ENCODE data around the gene CANT1.
"Not testable (repeated sequence)": the region's sequence is repeated elsewhere in the genome, so short reads cannot be mapped to it uniquely, and the experiment has no call there.

Gene CANT1

DNA sequence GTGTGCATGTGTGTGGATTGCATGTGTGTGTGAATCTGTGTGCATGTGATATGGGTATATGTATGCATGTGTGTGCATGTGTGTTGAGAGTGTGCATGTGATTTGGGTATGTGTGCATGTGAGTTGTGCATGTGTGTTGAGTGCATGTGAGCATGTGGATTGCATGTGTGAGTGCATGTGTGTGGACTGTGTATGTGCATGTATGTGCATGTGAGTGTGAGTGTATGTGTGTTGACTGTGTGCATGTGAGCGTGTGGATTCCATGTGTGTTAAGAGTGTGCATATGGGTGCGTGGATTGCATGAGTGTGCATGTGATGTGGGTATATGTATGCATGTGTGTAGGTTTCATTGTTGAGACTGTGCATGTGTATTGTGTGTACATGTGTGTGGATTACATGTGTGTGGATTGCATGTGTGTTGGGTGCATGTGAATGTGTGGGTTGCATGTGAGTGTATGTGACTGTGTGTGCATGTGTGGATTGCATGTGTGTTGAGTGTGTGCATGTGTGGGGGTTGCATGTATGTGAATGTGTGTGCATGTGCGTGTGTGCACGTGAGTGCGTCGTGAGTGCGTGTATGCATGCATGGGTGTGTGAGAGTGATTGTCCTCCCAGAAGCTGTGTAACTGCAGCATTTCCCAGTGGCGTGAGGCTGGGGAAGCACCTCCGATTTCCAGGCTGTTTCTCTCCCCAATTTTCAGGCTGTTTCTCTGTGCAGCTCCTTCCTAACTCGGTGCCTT is 33.8 kb upstream of the CANT1 start:
- DNase-seq, result no peak

DNA sequence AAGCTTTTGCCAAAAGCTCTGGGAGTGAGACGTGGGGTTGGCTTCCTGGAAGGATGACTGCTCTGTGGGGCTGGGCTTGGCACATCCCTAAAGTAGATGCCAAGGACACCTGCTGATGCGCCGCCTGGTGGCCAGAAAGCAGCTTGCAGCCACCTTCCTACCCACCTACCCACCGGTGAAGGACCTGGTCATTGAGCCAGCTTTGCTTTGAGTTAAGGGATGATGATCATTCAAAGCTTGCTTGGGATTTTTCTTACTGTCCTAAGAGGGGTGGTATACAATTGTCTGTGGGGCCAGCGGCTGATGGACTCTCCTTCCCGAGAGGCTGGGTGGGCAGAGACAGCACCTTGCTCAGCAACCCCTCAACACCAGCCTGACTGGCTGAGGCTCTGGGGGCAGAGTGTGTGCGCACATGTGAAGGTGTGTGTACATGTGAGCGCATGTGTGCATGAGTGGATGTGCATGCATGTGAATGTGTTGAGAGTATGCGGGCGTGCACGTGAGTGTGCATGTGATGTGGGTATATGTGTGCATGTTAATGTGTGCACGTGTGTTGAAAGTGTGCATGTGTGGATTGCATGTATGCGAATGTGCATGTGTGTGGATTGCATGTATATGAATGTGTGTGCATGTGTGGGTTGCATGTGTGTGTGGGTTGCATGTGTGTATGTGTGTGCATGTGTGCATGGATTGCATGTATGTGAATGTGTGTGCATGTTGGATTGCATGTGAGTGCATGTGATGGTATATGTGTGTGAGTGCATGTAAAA is 33.0 kb upstream of the CANT1 start:
- no peak for DNase-seq

DNA sequence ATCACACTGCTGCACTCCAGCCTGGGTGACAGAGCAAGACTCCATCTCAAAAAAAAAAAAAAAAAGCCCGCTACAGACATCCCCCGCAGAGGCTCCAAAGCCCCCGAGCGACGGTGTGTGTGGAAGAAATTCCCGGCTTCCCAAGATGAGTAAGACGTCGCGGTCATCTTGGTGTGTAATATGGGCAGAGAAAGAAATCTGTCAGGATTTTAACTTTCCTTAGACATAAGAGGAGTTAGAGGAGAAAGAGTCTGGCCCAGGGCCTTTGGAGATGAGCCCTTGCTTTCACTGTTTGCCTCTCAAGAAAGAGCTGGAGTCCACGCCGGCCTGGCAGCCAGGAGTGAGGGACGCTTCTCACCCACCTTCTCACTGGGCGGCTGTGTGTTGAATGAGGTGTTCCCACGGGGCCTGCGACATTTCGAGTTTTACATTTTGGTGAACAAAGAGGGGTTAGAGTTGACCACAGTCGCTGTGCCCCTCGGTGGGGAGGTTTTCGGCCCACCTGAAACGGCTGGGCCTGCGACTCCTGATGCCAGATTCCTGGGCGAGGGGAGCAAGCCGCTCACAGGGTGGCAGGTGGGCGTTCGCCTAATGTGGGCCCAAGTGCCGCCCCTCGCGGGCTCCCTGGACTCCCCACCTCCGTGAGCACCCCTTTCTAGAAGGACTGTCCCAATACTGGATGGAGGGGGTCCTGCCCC is 32.3 kb upstream of the CANT1 start:
- no peak for DNase-seq

DNA sequence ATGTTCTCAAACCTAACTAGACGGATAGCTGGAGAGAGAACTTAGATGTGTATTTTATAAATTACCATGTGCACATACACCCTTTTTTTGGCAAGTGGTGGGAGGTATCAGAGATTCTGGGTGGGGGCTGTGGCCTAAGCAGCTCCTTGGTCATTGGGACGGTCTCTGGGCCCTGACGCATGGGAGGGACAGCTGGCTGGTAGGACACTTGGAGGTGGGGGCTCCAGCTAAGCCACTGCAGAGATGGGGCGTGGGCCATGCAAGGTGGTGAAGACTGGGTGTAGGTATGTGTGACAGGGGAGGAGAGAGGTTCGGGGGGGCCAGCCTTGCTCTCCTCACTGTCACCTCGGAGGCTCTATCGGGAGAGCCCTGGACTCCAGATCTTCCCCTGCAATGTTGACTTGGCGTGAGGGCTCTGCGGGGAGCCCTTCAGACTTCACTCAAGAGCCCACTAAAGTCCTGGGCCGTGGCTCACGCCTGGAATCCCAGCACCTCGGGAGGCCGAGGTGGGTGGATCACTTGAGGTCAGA is 31.5 kb upstream of the CANT1 start:
- no peak for DNase-seq

DNA sequence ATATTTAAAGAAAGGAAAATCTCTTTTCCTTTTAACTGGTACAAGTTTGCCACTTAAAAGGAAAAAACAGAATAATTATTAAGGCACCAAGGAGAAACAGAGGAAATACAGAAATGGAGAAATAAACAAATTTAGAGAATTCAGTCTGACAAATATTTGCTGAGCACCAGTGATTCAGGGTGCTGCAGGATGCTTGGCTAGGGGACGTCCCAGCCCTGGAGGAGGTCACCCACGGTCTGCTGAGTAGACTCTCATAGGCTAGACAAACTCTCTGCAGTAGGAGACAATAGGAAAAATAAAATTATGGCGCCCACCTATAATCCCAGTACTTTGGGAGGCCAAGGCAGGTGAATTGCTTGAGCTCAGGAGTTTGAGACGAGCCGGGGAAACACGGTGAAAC is 30.3 kb upstream of the CANT1 start:
- no peak for DNase-seq

DNA sequence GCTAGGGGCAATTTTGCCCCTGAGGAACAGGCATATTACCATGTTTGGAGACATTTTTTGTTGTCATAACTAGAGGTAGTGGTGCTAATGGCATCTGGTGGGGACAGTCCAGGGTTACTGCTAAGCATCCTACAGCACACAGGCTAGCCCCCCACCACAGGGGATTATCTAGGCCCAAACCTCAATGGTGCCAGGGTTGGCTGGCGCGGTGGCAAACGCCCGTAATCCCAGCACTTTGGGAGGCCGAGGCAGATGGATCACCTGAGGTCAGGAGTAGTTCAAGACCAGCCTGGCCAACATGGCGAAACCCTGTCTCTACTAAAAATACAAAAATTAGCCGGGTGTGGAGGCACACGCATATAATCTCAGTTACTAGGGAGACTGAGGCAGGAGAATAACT is 29.6 kb upstream of the CANT1 start:
- no peak for DNase-seq

DNA sequence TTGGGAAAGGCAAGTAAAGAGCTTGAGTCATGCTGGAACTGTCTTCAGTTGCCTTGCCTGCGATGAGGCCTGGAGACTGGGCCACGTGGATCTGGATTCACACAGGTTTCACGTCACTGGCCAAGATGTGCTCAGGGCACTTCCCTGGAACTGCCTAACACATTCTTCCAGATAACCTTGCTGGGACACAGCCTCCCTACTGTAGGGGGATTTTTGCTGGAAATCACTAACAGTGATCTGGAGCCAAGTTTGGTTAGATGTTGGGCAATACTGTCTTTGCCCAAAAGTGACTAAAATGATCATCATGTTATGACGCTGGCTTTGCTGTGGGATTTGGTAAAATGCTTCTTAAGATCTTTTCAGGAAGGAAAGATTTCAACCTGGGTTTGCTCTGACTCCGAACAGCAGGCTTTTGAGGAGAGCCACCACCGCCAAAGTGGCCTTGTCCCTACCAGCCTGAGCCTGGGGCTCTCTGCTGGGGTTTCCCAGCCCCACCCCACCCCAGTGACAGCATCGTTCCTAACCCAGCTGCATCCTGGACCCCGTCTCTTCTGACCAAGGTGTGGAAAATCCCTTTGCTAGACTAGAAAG is 29.1 kb upstream of the CANT1 start:
- DNase-seq, result no peak

DNA sequence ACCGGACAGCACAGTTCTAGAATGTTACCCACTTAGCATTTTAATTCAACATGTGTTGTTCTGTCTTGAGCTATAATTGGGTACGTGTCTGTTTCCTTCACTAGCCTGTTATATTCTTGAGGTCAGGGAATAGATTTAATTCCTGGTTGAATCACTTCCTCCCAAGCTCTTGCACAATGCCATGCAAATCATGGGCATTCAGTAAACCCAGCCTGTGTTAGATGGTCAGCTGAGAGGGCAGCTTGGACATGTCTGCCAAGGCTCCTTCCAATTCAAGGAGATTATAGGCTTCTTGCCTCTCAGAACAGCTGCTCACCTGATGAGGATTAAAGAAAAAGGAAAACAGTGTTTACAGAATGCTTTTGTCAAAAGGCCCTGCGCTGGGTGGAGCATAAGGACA is 27.0 kb upstream of the CANT1 start:
- no peak for DNase-seq

DNA sequence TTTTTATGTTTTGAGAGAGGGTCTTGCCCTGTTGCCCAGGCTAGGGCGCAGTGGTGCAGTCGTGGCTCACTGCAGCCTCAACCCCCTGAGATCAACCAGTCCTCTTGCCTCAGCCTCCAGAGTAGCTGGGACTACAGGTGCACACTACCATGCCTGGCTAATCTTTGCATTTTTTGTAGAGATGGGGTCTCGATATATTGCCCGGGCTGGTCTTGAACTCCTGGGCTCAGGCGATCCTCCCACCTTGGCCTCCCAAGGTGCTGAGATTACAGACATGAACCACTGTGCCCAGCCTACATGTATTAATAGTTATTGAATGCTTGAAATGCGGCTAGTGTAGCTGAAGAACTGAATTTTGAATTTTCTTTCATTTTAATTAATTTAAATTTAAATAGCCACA is 26.6 kb upstream of the CANT1 start:
- DNase-seq, result no peak

DNA sequence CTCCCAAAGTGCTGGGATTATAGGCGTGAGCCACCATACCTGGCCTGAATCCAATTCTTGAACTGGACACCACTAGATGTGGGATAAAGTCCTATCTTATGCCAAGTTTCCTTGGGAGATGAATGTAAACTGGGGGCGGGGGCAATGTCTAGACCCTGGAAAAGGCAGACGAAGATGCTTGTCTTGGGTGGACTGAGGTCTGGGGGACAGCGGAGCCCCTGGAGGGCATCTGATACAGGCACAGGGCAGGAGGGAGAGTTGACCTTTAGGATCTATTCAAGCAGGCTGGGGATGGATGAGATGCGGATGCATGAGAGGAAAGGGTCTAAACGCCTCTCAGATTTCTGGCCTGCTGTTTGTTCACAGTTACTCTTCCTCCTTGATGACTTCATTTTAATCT is 26.1 kb upstream of the CANT1 start:
- DNase-seq, result no peak

DNA sequence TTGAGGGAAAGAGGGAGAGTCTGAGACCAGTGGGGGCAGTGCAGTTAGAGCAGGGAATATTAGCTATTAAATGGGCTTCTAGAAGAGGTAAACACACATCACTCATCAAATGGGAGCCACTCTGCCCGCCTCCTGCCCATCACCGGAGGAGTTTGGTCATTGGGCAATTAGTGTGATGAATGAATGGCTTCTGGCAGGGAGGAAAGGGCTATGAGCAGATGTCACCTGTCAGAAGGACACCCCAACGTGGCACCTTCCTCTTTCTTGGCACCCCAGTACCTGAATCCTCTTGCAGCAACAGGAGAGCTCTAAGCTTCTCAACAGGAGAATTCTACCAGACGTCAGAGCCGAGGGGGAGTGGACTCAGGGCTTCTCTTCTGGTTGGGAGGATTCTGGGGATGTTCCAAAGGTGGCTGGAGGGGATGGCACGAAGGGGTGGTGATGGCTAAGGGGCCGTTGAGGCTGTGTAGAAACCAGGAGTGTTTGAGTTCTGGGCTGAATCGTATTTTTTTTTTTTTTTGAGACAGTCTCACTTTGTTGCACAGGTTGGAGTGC is 25.4 kb upstream of the CANT1 start:
- DNase-seq, result no peak

DNA sequence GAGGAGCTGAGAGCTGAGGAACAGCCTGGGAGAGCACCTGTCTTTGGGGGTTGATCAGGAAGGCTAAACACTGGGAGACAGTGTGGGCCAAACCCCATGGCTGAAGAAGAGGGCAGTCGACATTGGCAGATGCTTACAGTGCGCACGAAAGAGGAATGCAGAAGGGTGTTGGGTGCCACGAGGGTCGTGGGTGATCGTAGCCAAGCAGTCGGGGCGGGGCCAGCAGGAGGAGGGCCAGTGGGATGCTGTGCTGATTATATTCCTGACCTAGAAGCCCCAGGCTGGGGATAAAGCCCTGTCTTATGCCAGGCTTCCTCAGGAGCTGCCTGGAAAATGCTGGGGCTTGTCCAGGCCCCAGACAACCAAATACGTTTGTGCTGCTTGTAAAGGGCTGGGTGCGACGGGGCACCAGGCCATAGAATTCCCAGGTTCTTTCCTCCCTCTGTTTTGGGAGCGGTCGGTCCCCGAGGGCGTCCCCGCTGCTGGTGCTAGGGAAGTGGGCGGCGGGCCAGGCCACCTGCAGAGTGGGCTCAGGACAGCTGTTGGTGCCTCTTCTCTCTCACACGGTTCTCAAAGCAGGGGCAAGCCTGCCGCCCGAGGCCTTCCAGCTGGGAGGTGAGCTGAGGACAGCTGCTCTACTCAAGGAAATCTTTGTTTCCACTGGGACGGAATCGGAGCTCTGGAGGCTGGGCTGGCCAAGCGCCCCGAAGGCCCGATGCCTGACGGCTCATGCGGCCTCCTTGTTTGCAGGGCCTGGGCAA is 24.4 kb upstream of the CANT1 start:
- DNase-seq, result no peak

DNA sequence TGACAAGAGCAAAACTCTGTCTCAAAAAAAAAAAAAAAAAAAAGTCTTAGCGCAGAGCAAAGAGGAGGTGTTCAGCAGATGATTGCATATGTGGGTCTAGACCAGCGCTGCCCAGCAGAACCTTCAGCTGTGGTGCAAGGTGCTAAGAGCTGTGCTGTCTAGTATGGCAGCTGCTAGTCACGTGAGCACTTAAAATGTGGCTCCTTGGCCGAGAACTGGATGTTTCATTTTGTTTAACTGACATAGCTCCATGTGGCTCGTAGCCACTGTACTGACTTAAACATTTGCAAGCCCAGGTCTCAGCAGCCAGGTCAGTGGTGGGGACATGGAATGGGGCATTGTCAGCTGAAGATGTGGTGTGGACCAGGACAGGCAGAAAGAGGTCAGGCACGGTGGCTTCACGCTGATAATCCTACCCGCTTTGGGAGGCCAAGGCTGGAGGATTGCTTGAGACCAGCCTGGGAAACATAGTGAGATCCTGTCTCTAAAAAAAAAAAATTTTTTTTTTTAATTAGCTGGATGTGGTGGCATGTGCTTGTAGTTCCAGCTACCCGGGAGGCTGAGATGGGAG is 23.6 kb upstream of the CANT1 start:
- no peak for DNase-seq

DNA sequence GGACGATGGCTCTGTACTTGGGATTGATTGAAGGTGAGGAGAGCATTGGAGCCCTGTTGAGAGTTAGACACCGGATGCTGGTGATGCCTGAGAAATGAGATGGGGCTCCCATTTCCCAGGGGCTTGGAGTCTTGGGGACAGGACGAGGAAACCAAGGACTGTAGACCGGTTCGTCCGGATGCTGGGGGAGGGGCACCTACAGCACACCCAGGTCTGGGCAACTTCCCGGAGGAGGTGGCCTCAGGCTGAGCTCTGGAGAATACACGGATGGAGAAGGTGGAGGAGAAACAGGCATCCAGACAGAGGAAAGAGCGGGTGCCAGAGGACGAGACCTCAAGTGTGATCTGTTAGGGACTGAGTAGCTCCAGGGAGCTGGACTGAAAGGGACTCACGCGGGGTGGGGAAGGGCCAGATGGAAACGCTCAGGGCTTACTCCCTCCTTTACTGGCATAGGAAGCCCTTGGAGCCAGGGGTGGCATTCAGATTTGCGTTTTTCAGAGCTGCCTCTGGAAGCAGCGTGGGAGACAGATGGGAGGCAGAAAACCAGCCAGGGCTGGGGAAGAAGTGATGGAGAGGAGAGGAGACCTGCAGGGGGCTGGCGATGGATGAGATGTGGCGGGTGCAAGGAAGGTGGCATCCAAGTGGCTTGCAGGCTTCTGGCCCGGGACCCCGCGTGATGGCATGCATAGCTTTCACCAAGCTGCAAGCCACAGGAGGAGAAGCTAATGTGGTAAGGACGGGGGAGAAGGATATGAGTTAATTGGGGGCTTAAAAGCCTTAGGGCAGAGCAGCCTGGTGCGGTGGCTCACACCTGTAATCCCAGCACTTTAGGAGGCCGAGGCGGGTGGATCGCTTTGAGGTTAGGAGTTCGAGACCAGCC is 22.7 kb upstream of the CANT1 start:
- DNase-seq, result no peak

DNA sequence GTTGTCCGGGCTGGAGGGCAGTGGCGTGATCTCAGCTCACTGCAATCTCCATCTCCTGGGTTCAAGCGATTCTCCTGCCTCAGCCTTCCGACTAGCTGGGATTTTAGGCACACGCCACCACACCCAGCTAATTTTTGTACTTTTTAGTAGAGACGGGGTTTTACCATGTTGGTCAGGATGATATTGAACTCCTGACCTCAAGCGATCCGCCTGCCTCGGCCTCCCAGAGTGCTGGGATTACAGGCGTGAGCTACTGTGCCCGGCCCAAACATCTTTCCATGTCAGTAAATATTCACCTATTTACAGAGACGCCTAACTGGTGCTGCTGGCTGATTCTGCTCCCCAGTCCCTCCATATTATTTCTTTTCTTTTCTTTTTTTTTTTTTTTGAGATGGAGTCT is 21.1 kb upstream of the CANT1 start:
- DNase-seq, result not testable (repeated sequence)

DNA sequence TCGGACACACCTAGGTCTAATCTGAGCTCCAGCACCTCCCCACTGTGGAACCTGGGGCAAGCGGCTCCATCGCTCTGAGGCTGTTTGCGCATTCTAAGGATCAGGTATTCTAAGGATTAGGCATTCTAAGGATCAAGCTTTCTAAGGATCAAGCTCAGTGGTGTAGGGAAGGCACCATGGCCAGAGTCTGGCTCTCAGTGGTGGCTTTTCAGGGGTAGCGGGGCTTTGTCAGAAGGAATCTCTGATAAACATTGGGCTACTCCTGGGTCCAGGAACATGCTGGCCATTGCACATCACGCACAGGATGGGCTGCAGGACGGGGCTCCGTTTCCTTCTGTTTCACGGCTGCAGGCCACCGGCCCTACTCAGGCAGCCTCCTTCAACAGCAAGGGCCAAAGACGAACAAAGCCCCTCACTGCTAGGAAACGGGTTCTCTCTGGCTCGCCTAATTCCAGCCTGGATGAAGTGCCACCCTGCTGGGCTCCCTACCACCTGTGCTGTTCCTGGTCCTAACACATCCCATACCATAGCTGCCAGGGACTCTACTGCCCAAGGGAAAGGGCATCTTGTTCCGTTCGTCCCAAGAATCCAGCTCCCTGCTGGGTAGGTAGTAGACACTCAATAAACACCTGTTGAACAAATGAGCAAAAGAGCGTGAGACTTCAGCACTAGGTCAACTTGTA is 19.9 kb upstream of the CANT1 start:
- DNase-seq, result no peak

DNA sequence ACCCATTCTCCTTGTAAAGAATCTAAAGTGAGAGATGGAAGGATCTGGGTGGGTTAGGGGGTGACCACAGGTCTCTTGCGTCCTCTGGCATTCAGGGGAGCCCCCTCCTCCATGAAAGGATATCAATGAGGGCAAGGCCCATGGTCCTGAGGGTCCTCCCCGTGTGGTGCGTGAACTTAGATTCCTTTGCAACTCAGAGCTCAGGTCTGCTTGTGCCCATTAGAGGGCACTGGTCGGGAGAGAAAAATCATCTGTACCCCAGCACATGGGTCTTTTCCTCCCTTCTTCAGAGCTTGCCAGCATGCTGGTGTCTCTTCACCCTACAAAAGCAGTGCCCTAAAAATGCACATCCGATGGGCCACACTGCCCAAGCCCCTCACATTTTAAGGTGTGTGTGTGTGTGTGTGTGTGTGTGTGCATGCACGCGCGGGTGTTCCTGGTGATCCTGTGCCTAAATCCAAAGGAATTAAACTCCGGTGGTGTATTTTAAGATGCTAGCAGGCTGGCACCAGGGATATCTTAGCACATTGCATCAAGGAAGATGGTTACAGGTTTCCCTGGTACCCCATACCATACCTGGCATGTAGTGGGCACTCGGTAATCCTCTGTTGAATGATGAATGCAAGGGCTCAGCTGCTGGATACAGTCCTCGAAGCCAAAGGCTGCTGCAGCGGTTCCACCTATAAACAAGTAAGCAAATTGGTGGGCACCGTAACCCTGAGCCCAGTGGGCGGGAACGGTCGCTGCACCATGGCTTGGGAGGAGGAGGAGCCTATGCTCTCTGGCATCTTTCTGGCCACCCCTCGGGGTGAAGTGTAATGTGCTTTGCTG is 19.1 kb upstream of the CANT1 start:
- DNase-seq, result no peak

DNA sequence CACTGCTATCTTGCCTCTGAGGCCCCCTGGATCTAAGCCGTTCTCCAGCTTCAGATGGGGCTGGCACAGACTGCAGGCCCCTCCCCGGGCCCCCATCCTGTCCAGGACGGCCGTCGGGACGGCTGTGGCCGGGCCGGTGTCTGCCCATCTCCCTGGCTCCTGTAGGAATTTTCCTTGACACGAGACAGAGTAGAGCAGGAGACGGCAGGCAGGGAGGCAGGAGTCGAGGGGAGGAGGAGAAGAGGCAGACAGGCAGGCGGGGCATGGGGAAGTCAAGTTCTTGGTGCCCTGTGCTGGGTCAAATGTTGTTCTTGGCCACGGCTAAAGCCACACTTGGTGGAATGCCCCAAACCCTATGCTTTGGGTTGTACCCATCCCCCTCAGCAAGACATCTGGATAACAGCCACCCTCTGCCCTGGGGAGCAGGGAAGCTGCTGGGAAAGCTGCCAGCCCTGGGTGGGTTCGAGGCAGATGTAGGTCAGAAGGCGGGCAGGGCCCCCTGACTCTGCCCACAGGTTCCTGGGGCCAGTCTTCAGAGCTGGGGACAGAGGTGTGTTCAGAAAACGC is 18.4 kb upstream of the CANT1 start:
- no peak for DNase-seq

Measured in cortex of kidney (tissue), 1 donor.